ENCODE results near the gene CD82.
"Not testable (repeated sequence)": the region's sequence is repeated elsewhere in the genome, so short reads cannot be mapped to it uniquely, and the experiment has no call there.

GRCh38 chr11:44660535-44660934 lies 95.1 kb downstream of the CD82 start:
- not testable (repeated sequence) for TF ChIP-seq CTCF, POLR2A (IDR thresholded peaks at IDR 0.05)
